Stimulated activated CD8-positive, alpha-beta memory T cell treated with anti-CD3 and anti-CD28 coated beads, Interleukin-15, amount 100 ng/mL, for 4 hours (primary cell): ENCODE results near the gene HNRNPF.
"Not testable (repeated sequence)": the region's sequence is repeated elsewhere in the genome, so short reads cannot be mapped to it uniquely, and the experiment has no call there.

Experiments used
- DNase-seq, 2 donors: peaks; one replicate each; pipeline ENCODE4 v3.0.0-alpha.2; 2020; ENCODE audit warnings: low read depth in 2 of 2

HNRNPF gene

GRCh38 chr10:43408710-43409384 is at the start of gene HNRNPF:
Gene HNRNPF (minus strand): TSS chr10:43409186. CDS start chr10:43387884, 21,302 bp downstream.
- DNase-seq: peak; percentile 89 to 92

- no peak for DNase-seq
Observed at GRCh38 chr10:43458227-43458626, 49.2 kb upstream of the HNRNPF start.

- not testable (repeated sequence) for DNase-seq
Observed at GRCh38 chr10:43456561-43456960, 47.6 kb upstream of the HNRNPF start.

- not testable (repeated sequence) for DNase-seq
Observed at GRCh38 chr10:43454025-43454424, 45.0 kb upstream of the HNRNPF start.

GRCh38 chr10:43453266-43453831 is 44.4 kb upstream of the HNRNPF start:
- DNase-seq: no peak

GRCh38 chr10:43452356-43452914 is 43.4 kb upstream of the HNRNPF start:
- no peak for DNase-seq

GRCh38 chr10:43448742-43449141 is 39.8 kb upstream of the HNRNPF start:
- no peak for DNase-seq

GRCh38 chr10:43446219-43447017 is 37.4 kb upstream of the HNRNPF start:
- DNase-seq: not testable (repeated sequence)

GRCh38 chr10:43444897-43445466 is 36.0 kb upstream of the HNRNPF start:
- DNase-seq: no peak

GRCh38 chr10:43444323-43444722 is 35.3 kb upstream of the HNRNPF start:
- DNase-seq: no peak

- DNase-seq: no peak
Observed at GRCh38 chr10:43440463-43441134, 31.6 kb upstream of the HNRNPF start.

GRCh38 chr10:43437141-43437870 is 28.3 kb upstream of the HNRNPF start:
- no peak for DNase-seq

- peak; percentile 72 to 74 for DNase-seq
Observed at GRCh38 chr10:43436291-43437140, 27.5 kb upstream of the HNRNPF start, which contains the start of gene ZNF487. Gene ZNF487 (plus strand): TSS chr10:43437111. CDS start chr10:43475814, 38,703 bp downstream.

GRCh38 chr10:43430926-43431663 is 22.1 kb upstream of the HNRNPF start:
- DNase-seq: no peak

GRCh38 chr10:43427166-43427825 is 18.3 kb upstream of the HNRNPF start:
- no peak for DNase-seq

- DNase-seq: not testable (repeated sequence)
Observed at GRCh38 chr10:43426476-43426875, 17.5 kb upstream of the HNRNPF start.

- no peak for DNase-seq
Observed at GRCh38 chr10:43424416-43424815, 15.4 kb upstream of the HNRNPF start.

GRCh38 chr10:43421944-43422343 is 13.0 kb upstream of the HNRNPF start:
- not testable (repeated sequence) for DNase-seq
